ENCODE measurements around the gene GFPT1. TPM values are rescaled to one million over a fixed set of nuclear protein-coding genes. Genes with fewer than 3 reads are reported as not detected.

The GFPT1 gene
- total and polyA plus RNA-seq, 2 experiments from 2014 or later, result 58.2 to 80.0 TPM

- Histone ChIP-seq H3K4me3 (no peak overlapping the region), H3K4me1 (ENCODE audit: insufficient read depth) (no peaks in the 10 kb centered on the region), H2AFZ (no peak overlapping the region), H3K27me3 (no peaks in the 10 kb centered on the region), H3K4me2 (no peak overlapping the region), H3K36me3 (replicated peaks; ENCODE audit: insufficient read depth, low read depth) (no peaks in the 10 kb centered on the region), H3K27ac (peak overlapping the region; percentile 10), H3K9me3 (ENCODE audit: low read depth) (no peaks in the 10 kb centered on the region), H3K79me2 (no peaks in the 10 kb centered on the region), H3K9me2 (replicated peaks; ENCODE audit: insufficient read depth) (no peaks in the 10 kb centered on the region), H4K20me1 (ENCODE audit: insufficient read depth, poor library complexity, severe bottlenecking) (no peaks in the 10 kb centered on the region)
- WGBS (ENCODE audit: low lambda C conversion rate, missing lambda C conversion rate), result 56% methylated on average over 3 of the region's 3 CpGs
- no peak for DNase-seq (ENCODE audit: low spot score)
- TF ChIP-seq EZH2 (IDR thresholded peaks at IDR 0.05; ENCODE audit: borderline replicate concordance), result no peak
- no peak for TF ChIP-seq EZH2phosphoT487 (IDR thresholded peaks at IDR 0.05; ENCODE audit: low read depth, severe bottlenecking, unreplicated experiment)
- TF ChIP-seq CTCF (IDR thresholded peaks at IDR 0.05; ENCODE audit: poor library complexity), result no peak
Measured at GRCh38 chr2:69285379-69285894, 101.6 kb downstream of the GFPT1 start.

GRCh38 chr2:69280796-69281412 lies 106.1 kb downstream of the GFPT1 start:
- Histone ChIP-seq H2AFZ (no peak overlapping the region), H3K27me3 (no peaks in the 10 kb centered on the region), H3K27ac (no peak overlapping the region), H3K36me3 (replicated peaks; ENCODE audit: insufficient read depth, low read depth) (no peaks in the 10 kb centered on the region), H3K9me3 (ENCODE audit: low read depth) (no peaks in the 10 kb centered on the region), H3K79me2 (no peaks in the 10 kb centered on the region), H3K4me3 (no peak overlapping the region), H3K9me2 (replicated peaks; ENCODE audit: insufficient read depth) (no peaks in the 10 kb centered on the region), H4K20me1 (ENCODE audit: insufficient read depth, poor library complexity, severe bottlenecking) (no peaks in the 10 kb centered on the region), H3K4me2 (no peak overlapping the region), H3K4me1 (ENCODE audit: insufficient read depth) (peaks cover 4% of the 10 kb centered on the region)
- WGBS (ENCODE audit: low lambda C conversion rate, missing lambda C conversion rate), result 99% methylated on average over 4 of the region's 4 CpGs
- no peak for DNase-seq (ENCODE audit: low spot score)
- TF ChIP-seq CTCF (IDR thresholded peaks at IDR 0.05; ENCODE audit: poor library complexity) (no peak), EZH2 (IDR thresholded peaks at IDR 0.05; ENCODE audit: borderline replicate concordance) (no peak), EZH2phosphoT487 (IDR thresholded peaks at IDR 0.05; ENCODE audit: low read depth, severe bottlenecking, unreplicated experiment) (no peak)

GRCh38 chr2:69279931-69280681 lies 106.9 kb downstream of the GFPT1 start:
- H3K4me2 ChIP-seq, result no peak overlapping the region

More at GRCh38 chr2:69279931-69280681, 106.9 kb downstream of the GFPT1 start:
- Histone ChIP-seq H3K27ac (peak overlapping the region; percentile 41), H4K20me1 (ENCODE audit: insufficient read depth, poor library complexity, severe bottlenecking) (no peaks in the 10 kb centered on the region), H3K9me2 (replicated peaks; ENCODE audit: insufficient read depth) (no peaks in the 10 kb centered on the region), H3K27me3 (no peaks in the 10 kb centered on the region), H3K36me3 (replicated peaks; ENCODE audit: insufficient read depth, low read depth) (no peaks in the 10 kb centered on the region), H3K9me3 (ENCODE audit: low read depth) (no peaks in the 10 kb centered on the region), H3K4me1 (ENCODE audit: insufficient read depth) (peaks cover 4% of the 10 kb centered on the region), H3K4me3 (no peak overlapping the region), H3K79me2 (no peaks in the 10 kb centered on the region), H2AFZ (no peak overlapping the region)
- TF ChIP-seq EZH2phosphoT487 (IDR thresholded peaks at IDR 0.05; ENCODE audit: low read depth, severe bottlenecking, unreplicated experiment), result no peak
- TF ChIP-seq EZH2 (IDR thresholded peaks at IDR 0.05; ENCODE audit: borderline replicate concordance), result no peak
- no peak for TF ChIP-seq CTCF (IDR thresholded peaks at IDR 0.05; ENCODE audit: poor library complexity)
- WGBS (ENCODE audit: low lambda C conversion rate, missing lambda C conversion rate), result 78% methylated on average over 9 of the region's 9 CpGs
- no peak for DNase-seq (ENCODE audit: low spot score)

Measured in hepatocyte (in vitro differentiated cells).